Heart left ventricle (tissue), 13 donors: ENCODE measurements around the gene CEND1.

ENCODE experiments used
- POLR2A ChIP-seq, 2 donors: fragments of 450-650 bp; IDR thresholded peaks; one replicate each; pipeline ENCODE4 v1.6.1; 2017; ENCODE audit warnings: antibody characterized with exemption in 2 of 2, mild to moderate bottlenecking in 2 of 2, moderate library complexity in 2 of 2
- TF ChIP-seq, protein P1 (sequence below), 12 donors: fragments of 200-600 bp; sonication (generic) in 4 of 12; IDR thresholded peaks; one replicate each; pipeline versions ENCODE4 v1.5.0 to v1.8.0; 2018 to 2022; ENCODE audit warnings: antibody characterized with exemption in 12 of 12, mild to moderate bottlenecking in 5 of 12
- donor health status: ischemic (EF 13 %, LVEDD 7.1; RV severe dilation, severe dysfunction).
- donor health status: DM: no; HTN: yes; CAD: no.
- donor health status: DM: no; HTN: no; CAD: no.
- donor health status: ischemic (EF 25% LVEDD 6.9; RV normal size, moderate dysfunction).
- donor health status: ischemic (EF 25% LVEDD 5.7; RV mildly dilated, moderate dysfunction).
- donor health status: ischemic (EF 35%, LVEDD 5.7; RV mildly dilated, moderate dysfunction).
- donor health status: nonischemic (EF 11% LVEDD 7.7; RV severe dilation, severe dysfunction).
- donor health status: DM: yes; HTN: yes; CAD: no.
- donor health status: PGD.
- donor health status: ischemic (EF 29% LVEDD 5.4; RV normal size, mild dysfunction).
- donor health status: nonischemic (EF 23%, LVEDD 6.1; RV moderate dilation, normal function).

DNA sequence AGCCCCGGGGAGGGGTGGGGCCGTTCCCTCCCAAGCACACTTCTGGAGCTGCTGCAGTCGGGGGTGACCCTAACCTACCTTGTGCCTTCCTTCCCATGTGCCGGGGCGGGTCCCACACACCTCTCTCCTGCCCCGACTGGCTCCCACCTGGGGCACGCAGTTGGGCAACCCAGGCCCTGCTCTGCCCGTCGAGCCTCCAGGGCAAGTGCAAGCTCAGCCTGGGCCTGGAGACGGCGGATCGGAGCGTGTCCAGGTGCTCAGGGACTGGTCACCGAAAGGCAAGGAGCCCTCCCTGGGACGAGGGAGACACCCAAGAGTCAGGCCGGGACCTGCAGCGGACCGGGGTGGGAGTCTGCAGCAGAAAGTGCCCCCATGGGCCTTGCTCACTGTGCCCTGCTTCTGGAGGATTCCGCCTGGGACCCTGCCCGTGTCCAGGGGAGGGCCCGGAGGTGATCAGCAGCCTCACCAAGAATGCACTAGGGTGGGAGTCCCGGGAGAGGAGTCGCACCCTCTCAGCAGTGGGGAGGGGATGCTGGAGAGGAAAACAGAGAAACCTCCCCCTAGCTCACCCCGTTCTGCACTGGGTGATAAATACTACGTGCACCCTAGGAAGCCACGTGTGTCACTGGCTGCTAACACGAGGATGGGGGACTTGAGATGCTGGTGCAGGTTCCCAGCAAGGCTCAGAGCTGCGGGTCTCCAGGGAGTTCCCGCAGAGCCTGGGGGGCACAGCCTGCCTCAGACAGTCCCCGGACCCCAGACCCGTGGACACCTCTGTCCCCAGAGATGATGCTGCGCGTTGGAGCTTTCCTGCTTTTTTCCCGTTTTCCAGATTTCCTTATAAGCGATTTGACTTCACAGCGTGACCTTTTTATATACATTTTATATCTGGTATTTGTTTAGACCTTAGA is 7.4 kb downstream of the CEND1 start:
- TF ChIP-seq, protein P1, sequence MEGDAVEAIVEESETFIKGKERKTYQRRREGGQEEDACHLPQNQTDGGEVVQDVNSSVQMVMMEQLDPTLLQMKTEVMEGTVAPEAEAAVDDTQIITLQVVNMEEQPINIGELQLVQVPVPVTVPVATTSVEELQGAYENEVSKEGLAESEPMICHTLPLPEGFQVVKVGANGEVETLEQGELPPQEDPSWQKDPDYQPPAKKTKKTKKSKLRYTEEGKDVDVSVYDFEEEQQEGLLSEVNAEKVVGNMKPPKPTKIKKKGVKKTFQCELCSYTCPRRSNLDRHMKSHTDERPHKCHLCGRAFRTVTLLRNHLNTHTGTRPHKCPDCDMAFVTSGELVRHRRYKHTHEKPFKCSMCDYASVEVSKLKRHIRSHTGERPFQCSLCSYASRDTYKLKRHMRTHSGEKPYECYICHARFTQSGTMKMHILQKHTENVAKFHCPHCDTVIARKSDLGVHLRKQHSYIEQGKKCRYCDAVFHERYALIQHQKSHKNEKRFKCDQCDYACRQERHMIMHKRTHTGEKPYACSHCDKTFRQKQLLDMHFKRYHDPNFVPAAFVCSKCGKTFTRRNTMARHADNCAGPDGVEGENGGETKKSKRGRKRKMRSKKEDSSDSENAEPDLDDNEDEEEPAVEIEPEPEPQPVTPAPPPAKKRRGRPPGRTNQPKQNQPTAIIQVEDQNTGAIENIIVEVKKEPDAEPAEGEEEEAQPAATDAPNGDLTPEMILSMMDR (IDR thresholded peaks at IDR 0.05) = no peak
- TF ChIP-seq POLR2A (IDR thresholded peaks at IDR 0.05) = no peak
